ENCODE data around the gene TP53TG3.
"Not testable (repeated sequence)": the region's sequence is repeated elsewhere in the genome, so short reads cannot be mapped to it uniquely, and the experiment has no call there.

TP53TG3 gene, protein sequence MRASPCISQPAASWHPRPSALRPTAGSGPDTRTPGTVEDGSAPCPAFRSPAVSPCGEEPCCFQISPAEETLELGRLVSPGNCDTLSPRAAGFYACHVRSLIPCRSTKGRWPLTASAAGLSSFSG

GRCh38 chr16:32676065-32676464 lies at the start of gene TP53TG3:
Gene TP53TG3 (minus strand): TSS chr16:32676165. CDS start chr16:32676097, 68 bp downstream.
- in situ Hi-C loops (cut with MboI; ENCODE audit: low pct_unique_long_range_greater_than_20kb, low sequenced_read_pairs, unreplicated experiment); DNase-seq (ENCODE audit: low spot score): not testable (repeated sequence)

DNA sequence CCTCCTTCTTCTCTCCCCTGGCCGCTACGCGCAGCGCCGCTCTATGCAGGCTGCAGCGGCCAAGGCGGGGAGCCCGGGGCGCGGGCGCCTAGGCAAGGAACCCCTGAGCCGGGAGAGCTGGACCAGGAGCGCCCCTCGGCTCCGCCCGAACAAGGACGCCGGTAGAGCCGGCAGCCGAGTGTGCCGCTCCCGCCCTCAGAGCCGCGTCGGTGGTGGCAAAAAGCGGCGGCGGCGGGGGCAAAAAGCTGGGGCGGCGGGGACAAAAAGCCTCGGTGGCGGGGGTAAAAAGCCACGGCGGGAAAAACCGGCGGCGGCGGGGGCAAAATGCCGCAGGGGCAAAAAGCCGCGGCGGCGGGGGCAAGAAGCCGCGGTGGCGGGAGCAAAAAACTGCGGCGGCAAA lies 25.1 kb downstream of the TP53TG3 start:
- in situ Hi-C loops (cut with MboI; ENCODE audit: low pct_unique_long_range_greater_than_20kb, low sequenced_read_pairs, unreplicated experiment); DNase-seq (ENCODE audit: low spot score): not testable (repeated sequence)

GRCh38 chr16:32647562-32647961 lies 28.4 kb downstream of the TP53TG3 start:
- in situ Hi-C loops (cut with MboI; ENCODE audit: low pct_unique_long_range_greater_than_20kb, low sequenced_read_pairs, unreplicated experiment); DNase-seq (ENCODE audit: low spot score): not testable (repeated sequence)

GRCh38 chr16:32646780-32647179 lies 29.2 kb downstream of the TP53TG3 start:
- in situ Hi-C loops (cut with MboI; ENCODE audit: low pct_unique_long_range_greater_than_20kb, low sequenced_read_pairs, unreplicated experiment); DNase-seq (ENCODE audit: low spot score): not testable (repeated sequence)

DNA sequence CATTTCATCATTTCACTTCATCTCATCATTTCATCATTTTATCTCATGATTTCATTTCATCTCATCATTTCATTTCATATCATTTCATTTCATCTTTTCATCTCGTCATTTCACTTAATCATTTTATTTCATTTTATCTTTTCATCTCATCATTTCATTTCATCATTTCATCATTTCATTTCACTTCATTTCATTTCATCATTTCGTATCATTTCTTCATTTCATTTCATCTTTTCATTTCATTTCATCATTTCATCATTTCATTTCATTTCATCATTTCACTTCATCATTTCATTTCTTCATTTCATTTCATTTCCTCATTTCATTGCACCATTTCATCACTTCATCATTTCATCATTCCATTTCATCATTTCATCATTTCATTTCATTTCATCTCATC lies 29.8 kb downstream of the TP53TG3 start:
- in situ Hi-C loops (cut with MboI; ENCODE audit: low pct_unique_long_range_greater_than_20kb, low sequenced_read_pairs, unreplicated experiment); DNase-seq (ENCODE audit: low spot score): not testable (repeated sequence)

GRCh38 chr16:32645278-32645908 lies 30.6 kb downstream of the TP53TG3 start:
- DNase-seq (ENCODE audit: low spot score); in situ Hi-C loops (cut with MboI; ENCODE audit: low pct_unique_long_range_greater_than_20kb, low sequenced_read_pairs, unreplicated experiment): not testable (repeated sequence)

GRCh38 chr16:32644715-32645114 lies 31.2 kb downstream of the TP53TG3 start:
- in situ Hi-C loops (cut with MboI; ENCODE audit: low pct_unique_long_range_greater_than_20kb, low sequenced_read_pairs, unreplicated experiment); DNase-seq (ENCODE audit: low spot score): not testable (repeated sequence)

GRCh38 chr16:32637614-32638013 lies 38.4 kb downstream of the TP53TG3 start:
- in situ Hi-C loops (cut with MboI; ENCODE audit: low pct_unique_long_range_greater_than_20kb, low sequenced_read_pairs, unreplicated experiment); DNase-seq (ENCODE audit: low spot score): not testable (repeated sequence)

- DNase-seq (ENCODE audit: low spot score); in situ Hi-C loops (cut with MboI; ENCODE audit: low pct_unique_long_range_greater_than_20kb, low sequenced_read_pairs, unreplicated experiment): not testable (repeated sequence)
These were observed 43.9 kb downstream of the TP53TG3 start for GRCh38 chr16:32632096-32632495.
